HG03060 (cell line): ENCODE results near the gene CDC27.
"Not testable (repeated sequence)": the region's sequence is repeated elsewhere in the genome, so short reads cannot be mapped to it uniquely, and the experiment has no call there.

Source experiments
- ATAC-seq: cut with Tn5 transposase; IDR thresholded peaks from one replicate; pipeline ENCODE4 v1.9.1; 2021; ENCODE audit warnings: low read depth, moderate number of reproducible peaks; ENCODE audit not compliant: unreplicated experiment

Gene CDC27

DNA sequence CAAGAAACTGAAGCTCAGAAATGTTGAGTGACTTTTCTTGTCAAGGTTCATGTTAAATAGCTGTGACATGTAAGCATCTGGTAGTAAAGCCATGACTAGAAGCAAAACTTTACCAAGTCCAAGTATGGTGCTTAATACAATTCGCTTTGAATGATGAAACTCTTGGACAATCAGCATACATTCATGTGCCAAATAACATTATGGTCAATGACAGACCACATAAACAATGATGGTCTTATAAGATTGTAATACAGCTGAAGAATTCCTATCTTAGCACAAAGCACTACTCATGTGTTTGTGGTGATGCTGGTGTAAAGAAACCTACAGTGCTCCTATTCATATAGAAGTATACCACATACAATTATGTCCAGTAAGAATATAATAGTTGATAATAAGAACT is 112.9 kb downstream of the CDC27 start:
- ATAC-seq, result no peak

DNA sequence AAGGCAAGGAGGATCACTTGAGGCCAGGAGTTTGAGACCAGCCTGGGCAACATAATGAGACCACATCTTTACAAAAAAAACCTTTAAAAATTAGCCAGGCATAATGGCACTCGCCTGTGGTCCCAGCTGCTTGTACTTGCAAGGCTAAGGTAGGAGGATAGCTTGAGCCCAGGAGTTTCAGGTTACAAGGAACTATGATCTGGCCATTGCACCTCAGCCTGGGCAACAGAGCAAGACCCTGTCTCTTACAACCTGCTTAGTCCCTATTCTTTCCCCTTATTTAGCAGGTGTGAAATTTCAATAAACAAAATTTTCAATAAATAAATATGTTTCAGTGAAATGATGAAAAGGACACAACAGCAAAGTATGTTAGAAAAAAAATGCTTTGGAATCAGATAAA is 114.7 kb downstream of the CDC27 start:
- ATAC-seq, result not testable (repeated sequence)

DNA sequence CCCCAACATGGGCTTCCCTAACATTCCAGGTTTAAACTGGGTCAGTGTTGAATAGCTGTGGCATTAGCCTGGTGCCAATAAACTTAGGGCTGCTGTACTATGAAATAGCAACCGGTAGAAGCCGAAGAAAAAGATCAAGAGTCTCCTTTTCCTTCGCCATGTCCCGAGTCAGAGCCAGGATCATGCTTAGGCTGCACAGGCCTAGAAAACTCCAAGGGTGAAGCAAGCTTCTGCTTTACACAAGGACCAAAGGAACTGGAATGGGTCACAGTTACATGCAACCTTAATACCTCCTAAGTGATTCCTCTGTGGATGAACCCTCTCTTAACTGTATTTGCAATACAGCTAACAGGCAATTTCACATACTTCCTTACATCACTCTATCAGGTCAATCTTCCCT is 115.5 kb downstream of the CDC27 start:
- not testable (repeated sequence) for ATAC-seq

DNA sequence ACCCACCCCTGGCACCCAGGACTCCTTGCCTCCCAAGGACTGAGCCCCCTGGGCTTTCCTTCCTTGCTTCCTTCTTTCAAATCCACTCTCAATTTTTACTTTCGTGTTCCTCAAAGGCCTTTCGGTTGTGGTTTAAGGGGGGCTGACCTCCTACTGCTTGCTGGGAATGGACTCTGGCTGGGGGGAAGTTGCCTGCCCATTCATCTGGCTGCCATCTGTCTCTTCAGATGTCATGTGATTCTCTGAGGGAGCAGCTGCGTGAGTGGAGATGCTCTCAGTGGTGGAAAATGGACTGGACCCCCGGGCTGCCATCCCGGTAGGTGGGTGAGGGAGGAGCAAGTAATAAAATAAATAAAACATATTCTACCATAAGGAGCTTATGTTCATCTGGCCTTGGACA is 116.2 kb downstream of the CDC27 start:
- ATAC-seq, result no peak

DNA sequence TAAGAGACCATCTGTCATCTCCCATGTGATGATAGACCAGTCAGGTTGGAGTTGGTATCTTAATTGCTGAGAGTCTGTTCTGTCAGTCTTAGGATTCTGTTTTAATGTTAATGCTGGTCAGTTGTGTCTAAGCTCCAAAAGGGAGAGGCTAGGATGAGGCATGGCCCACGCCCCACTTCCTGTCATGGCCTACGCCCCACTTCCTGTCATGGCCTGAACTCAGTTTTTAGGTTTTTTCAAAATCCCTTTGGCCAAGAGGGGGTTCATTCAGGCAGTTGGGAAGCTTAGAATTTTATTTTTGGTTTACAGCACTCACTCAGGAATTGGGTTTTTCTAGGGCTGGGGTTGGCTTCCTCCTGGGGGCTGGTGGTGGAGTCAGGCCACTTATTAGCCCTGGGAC is 117.9 kb downstream of the CDC27 start:
- not testable (repeated sequence) for ATAC-seq

DNA sequence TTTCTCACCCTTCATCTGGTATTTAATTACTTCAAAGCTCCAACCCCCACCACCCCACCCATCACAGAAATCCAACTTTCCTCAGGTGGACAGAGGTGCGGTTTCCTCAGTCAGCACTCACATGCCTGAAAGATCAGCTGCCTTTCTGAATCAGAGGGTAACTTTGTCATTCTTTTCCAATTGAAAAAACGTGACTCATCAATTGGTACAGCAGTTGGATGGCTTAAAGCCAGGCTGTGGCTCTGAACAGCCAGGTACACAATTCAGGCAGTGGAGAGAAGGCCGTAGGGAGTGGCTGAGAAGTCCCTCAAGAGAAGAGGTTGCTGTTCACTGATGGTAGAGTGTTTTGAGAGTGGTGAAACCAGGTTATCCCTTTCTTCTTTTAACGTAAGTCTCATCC is 118.8 kb downstream of the CDC27 start:
- not testable (repeated sequence) for ATAC-seq
